Endodermal cell (in vitro differentiated cells): ENCODE measurements around the gene NELFCD. TPM values are rescaled to one million over a fixed set of nuclear protein-coding genes. Genes with fewer than 3 reads are reported as not detected.
"Not testable (repeated sequence)": the region's sequence is repeated elsewhere in the genome, so short reads cannot be mapped to it uniquely, and the experiment has no call there.

Experiments used
- DNase-seq: peaks from one replicate; pipeline ENCODE4 v3.0.0-alpha.2; 2017
- H3K27ac ChIP-seq: 2 replicates; pipeline ENCODE4 v1.5.1; 2013; ENCODE audit warnings: mild to moderate bottlenecking, low read depth, low read length, moderate library complexity
- H3K27me3 ChIP-seq: 2 replicates; pipeline ENCODE4 v1.6.1; 2013; ENCODE audit warnings: mild to moderate bottlenecking, low read length, moderate library complexity; ENCODE audit not compliant: insufficient read depth, control insufficient read depth, poor library complexity, severe bottlenecking
- H3K36me3 ChIP-seq: 2 replicates; pipeline ENCODE4 v1.7.0; 2013; ENCODE audit warnings: mild to moderate bottlenecking, low read length, moderate library complexity; ENCODE audit not compliant: control insufficient read depth, insufficient read depth
- H3K4me1 ChIP-seq: one replicate; pipeline ENCODE4 v1.7.0; 2013; ENCODE audit warnings: low read length; ENCODE audit not compliant: control insufficient read depth, insufficient read depth
- H3K4me3 ChIP-seq: 2 replicates; pipeline ENCODE4 v1.5.1; 2013; ENCODE audit warnings: mild to moderate bottlenecking, low read length, moderate library complexity
- H3K9ac ChIP-seq: 2 replicates; pipeline ENCODE4 v1.6.1; 2013; ENCODE audit warnings: mild to moderate bottlenecking, low read length, moderate library complexity; ENCODE audit not compliant: poor library complexity, severe bottlenecking; ENCODE audit errors: extremely low read depth
- H3K9me3 ChIP-seq: 2 replicates; pipeline ENCODE4 v1.6.1; 2013; ENCODE audit warnings: mild to moderate bottlenecking, low read length, moderate library complexity; ENCODE audit not compliant: control insufficient read depth
- H3K27ac Mint-ChIP-seq: 2 replicates; pipeline ENCODE4 v1.8.0; 2020; ENCODE audit warnings: mixed read lengths
- H3K27me3 Mint-ChIP-seq: 2 replicates; pipeline ENCODE4 v1.8.0; 2021; ENCODE audit warnings: mild to moderate bottlenecking, mixed read lengths; ENCODE audit not compliant: insufficient read depth
- H3K36me3 Mint-ChIP-seq: 2 replicates; pipeline ENCODE4 v1.8.0; 2020; ENCODE audit warnings: low read depth, mixed read lengths
- H3K4me1 Mint-ChIP-seq: 2 replicates; pipeline ENCODE4 v1.8.0; 2020; ENCODE audit warnings: mixed read lengths
- H3K4me3 Mint-ChIP-seq: 2 replicates; pipeline ENCODE4 v1.8.0; 2020; ENCODE audit warnings: mild to moderate bottlenecking, moderate library complexity, mixed read lengths
- H3K9me3 Mint-ChIP-seq: 2 replicates; pipeline ENCODE4 v1.8.0; 2020; ENCODE audit warnings: mild to moderate bottlenecking, mixed read lengths
- WGBS, 2 experiments: methylation state at CpG; one replicate each; pipeline versions ENCODE4 v1.1.5 to v1.1.7; 2013; ENCODE audit warnings: missing lambda C conversion rate in 2 of 2, mixed read lengths in 1 of 2; ENCODE audit not compliant: insufficient coverage in 1 of 2, insufficient read length in 1 of 2; 5-methylcytosine and 5-hydroxymethylcytosine counted together
- total RNA-seq, 2 donors: library from RNA; stranded (reverse); fragmentation: NEBNext Ultra II Directional in 1 of 2; extraction: Animal tissue kit (Norgen Biotek cat#: 25700) in 1 of 2; gene quantifications; 2 replicates in 1 of 2; 3 replicates in 1 of 2; pipeline ENCODE4 v1.2.1, GENCODE V29; 2021
- TF ChIP-seq, protein P1 (sequence below): fragments of 200-600 bp; sonication (generic); conservative IDR thresholded peaks from 2 replicates; pipeline ENCODE4 v1.5.0; 2021; ENCODE audit warnings: antibody characterized with exemption, mild to moderate bottlenecking

NELFCD gene
- total RNA-seq, 2 donors from 2014 or later: 66.6 to 72.5 TPM

DNA sequence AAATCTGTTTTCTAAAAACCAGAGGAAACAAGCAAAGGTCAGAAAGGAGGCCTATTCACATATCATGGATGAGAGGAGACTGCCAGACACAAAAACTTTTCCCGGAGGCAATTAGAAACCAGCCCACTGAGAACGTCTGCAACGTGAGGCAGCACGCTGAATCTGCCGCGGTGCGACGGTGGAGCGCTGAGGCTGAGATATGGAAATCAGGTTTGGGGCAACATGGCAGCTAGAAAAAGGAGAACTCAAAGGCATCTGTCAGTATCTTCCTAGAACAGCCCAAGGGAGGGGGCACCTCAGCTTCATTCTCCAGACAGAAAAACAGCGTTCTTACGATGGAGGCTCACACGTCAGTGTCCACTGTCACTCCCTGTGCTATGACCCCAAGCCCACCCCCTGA is 56.3 kb downstream of the NELFCD start:
- no peak overlapping the region for H3K4me3 Mint-ChIP-seq
- Histone ChIP-seq H3K27ac (peak overlapping the region; percentile 25), H3K36me3 (peaks cover 59% of the 10 kb centered on the region), H3K27me3 (no peaks in the 10 kb centered on the region), H3K9me3 (no peaks in the 10 kb centered on the region), H3K9ac (no peak overlapping the region), H3K4me1 (no peaks in the 10 kb centered on the region), H3K4me3 (no peak overlapping the region)
- DNase-seq: no peak
- H3K36me3 Mint-ChIP-seq: peaks cover 52% of the 10 kb centered on the region
- no peaks in the 10 kb centered on the region for H3K9me3 Mint-ChIP-seq
- 86 to 94% methylated on average over 11 to 12 of the region's 12 CpGs for WGBS, 2 experiments
- no peaks in the 10 kb centered on the region for H3K27me3 Mint-ChIP-seq
- H3K4me1 Mint-ChIP-seq: peaks cover 9% of the 10 kb centered on the region
- TF ChIP-seq, protein P1, sequence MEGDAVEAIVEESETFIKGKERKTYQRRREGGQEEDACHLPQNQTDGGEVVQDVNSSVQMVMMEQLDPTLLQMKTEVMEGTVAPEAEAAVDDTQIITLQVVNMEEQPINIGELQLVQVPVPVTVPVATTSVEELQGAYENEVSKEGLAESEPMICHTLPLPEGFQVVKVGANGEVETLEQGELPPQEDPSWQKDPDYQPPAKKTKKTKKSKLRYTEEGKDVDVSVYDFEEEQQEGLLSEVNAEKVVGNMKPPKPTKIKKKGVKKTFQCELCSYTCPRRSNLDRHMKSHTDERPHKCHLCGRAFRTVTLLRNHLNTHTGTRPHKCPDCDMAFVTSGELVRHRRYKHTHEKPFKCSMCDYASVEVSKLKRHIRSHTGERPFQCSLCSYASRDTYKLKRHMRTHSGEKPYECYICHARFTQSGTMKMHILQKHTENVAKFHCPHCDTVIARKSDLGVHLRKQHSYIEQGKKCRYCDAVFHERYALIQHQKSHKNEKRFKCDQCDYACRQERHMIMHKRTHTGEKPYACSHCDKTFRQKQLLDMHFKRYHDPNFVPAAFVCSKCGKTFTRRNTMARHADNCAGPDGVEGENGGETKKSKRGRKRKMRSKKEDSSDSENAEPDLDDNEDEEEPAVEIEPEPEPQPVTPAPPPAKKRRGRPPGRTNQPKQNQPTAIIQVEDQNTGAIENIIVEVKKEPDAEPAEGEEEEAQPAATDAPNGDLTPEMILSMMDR: no peak
- H3K27ac Mint-ChIP-seq: no peak overlapping the region

- Histone ChIP-seq H3K4me3 (no peak overlapping the region), H3K36me3 (peaks cover 52% of the 10 kb centered on the region), H3K27ac (no peak overlapping the region), H3K9ac (no peak overlapping the region), H3K9me3 (no peaks in the 10 kb centered on the region), H3K27me3 (no peaks in the 10 kb centered on the region), H3K4me1 (no peaks in the 10 kb centered on the region)
- TF ChIP-seq, protein P1: no peak
- H3K27me3 Mint-ChIP-seq: peaks cover 7% of the 10 kb centered on the region
- 97 to 100% methylated on average over 1 of the region's 1 CpG for WGBS, 2 experiments
- H3K9me3 Mint-ChIP-seq: no peaks in the 10 kb centered on the region
- H3K4me3 Mint-ChIP-seq: no peak overlapping the region
- peaks cover 46% of the 10 kb centered on the region for H3K36me3 Mint-ChIP-seq
- H3K27ac Mint-ChIP-seq: no peak overlapping the region
- DNase-seq: no peak
- H3K4me1 Mint-ChIP-seq: peaks cover 12% of the 10 kb centered on the region
Observed at GRCh38 chr20:59039233-59039632, 58.2 kb downstream of the NELFCD start.

GRCh38 chr20:59040667-59041066 is 59.6 kb downstream of the NELFCD start:
- H3K4me1 Mint-ChIP-seq: peaks cover 12% of the 10 kb centered on the region
- H3K9me3 ChIP-seq: no peaks in the 10 kb centered on the region
- WGBS, 2 experiments: 90 to 92% methylated on average over 4 to 5 of the region's 5 CpGs
- TF ChIP-seq, protein P1: no peak
- peaks cover 39% of the 10 kb centered on the region for H3K36me3 ChIP-seq
- H3K36me3 Mint-ChIP-seq: peaks cover 35% of the 10 kb centered on the region
- H3K27me3 Mint-ChIP-seq: peaks cover 14% of the 10 kb centered on the region
- H3K4me1 ChIP-seq: no peaks in the 10 kb centered on the region
- H3K4me3 ChIP-seq: peak overlapping the region; percentile 84
- H3K9me3 Mint-ChIP-seq: no peaks in the 10 kb centered on the region
- no peak overlapping the region for H3K27ac ChIP-seq
- peak overlapping the region; percentile 78 for H3K4me3 Mint-ChIP-seq
- H3K27me3 ChIP-seq: no peaks in the 10 kb centered on the region
- H3K27ac Mint-ChIP-seq: no peak overlapping the region
- no peak overlapping the region for H3K9ac ChIP-seq
- no peak for DNase-seq

GRCh38 chr20:59041487-59041886 is 60.4 kb downstream of the NELFCD start:
- not testable (repeated sequence) for H3K9me3 Mint-ChIP-seq, H3K27me3 ChIP-seq, H3K9me3 ChIP-seq, H3K9ac ChIP-seq, H3K4me1 ChIP-seq, H3K27ac ChIP-seq, H3K27ac Mint-ChIP-seq, DNase-seq
- Histone ChIP-seq H3K36me3 (peaks cover 31% of the 10 kb centered on the region), H3K4me3 (peak overlapping the region; percentile 84)
- peaks cover 14% of the 10 kb centered on the region for H3K27me3 Mint-ChIP-seq
- WGBS, 2 experiments: 93 to 94% methylated on average over 9 to 16 of the region's 16 CpGs
- H3K4me1 Mint-ChIP-seq: peaks cover 12% of the 10 kb centered on the region
- peaks cover 28% of the 10 kb centered on the region for H3K36me3 Mint-ChIP-seq
- peak overlapping the region; percentile 78 for H3K4me3 Mint-ChIP-seq
